OCI-LY3 (cell line): ENCODE results near the gene LPP.

Experiments
- H2AFZ ChIP-seq: fragments of 200-600, 300-600 bp; shearing (Covaris generic); 2 replicates; pipeline ENCODE4 v1.6.0; 2014; ENCODE audit warnings: antibody characterized with exemption, low read depth, low read length
- H3K27ac ChIP-seq: fragments of 200-600, 300-600 bp; sonication (generic); 2 replicates; pipeline ENCODE4 v1.5.1; 2014; ENCODE audit warnings: mild to moderate bottlenecking, low read length, moderate library complexity, mixed read lengths
- H3K27me3 ChIP-seq: fragments of 200-600, 300-600 bp; sonication (generic); 2 replicates; pipeline ENCODE4 v1.6.1; 2014; ENCODE audit warnings: low read depth, low read length, mixed read lengths
- H3K36me3 ChIP-seq: fragments of 200-600, 300-600 bp; sonication (generic); replicated peaks from 2 replicates; pipeline ENCODE3; 2014; ENCODE audit warnings: low read depth, low read length, mixed read lengths
- H3K4me1 ChIP-seq: fragments of 300-600, 200-600 bp; sonication (generic); 2 replicates; pipeline ENCODE4 v1.6.1; 2014; ENCODE audit warnings: low read length, mixed read lengths
- H3K4me2 ChIP-seq: fragments of 200-600, 300-600 bp; sonication (generic); 2 replicates; pipeline ENCODE4 v1.6.1; 2014; ENCODE audit warnings: low read length, mixed read lengths
- H3K4me3 ChIP-seq: fragments of 300-600, 200-600 bp; sonication (generic); 2 replicates; pipeline ENCODE4 v1.5.1; 2014; ENCODE audit warnings: antibody characterized with exemption, mild to moderate bottlenecking, low read length, moderate library complexity
- H3K79me2 ChIP-seq: fragments of 300-600, 200-600 bp; shearing (Covaris generic); 2 replicates; pipeline ENCODE4 v1.6.1; 2014; ENCODE audit warnings: mild to moderate bottlenecking, low read length, mixed read lengths
- H3K9ac ChIP-seq: fragments of 300-600, 200-600 bp; shearing (Covaris generic); 2 replicates; pipeline ENCODE4 v1.6.0; 2014; ENCODE audit warnings: mild to moderate bottlenecking, low read length, moderate library complexity
- H3K9me3 ChIP-seq: fragments of 200-600, 300-600 bp; shearing (Covaris generic); 2 replicates; pipeline ENCODE4 v1.6.1; 2014; ENCODE audit warnings: low read length, mixed read lengths; ENCODE audit not compliant: insufficient read depth
- H4K20me1 ChIP-seq: fragments of 200-600, 300-600 bp; sonication (generic); 2 replicates; pipeline ENCODE4 v1.6.1; 2016; ENCODE audit warnings: low read length, mixed read lengths; ENCODE audit not compliant: insufficient read depth
- CTCF ChIP-seq: fragments of 200-600, 300-600 bp; sonication (generic); IDR thresholded peaks from 2 replicates; pipeline ENCODE4 v1.5.1; 2014; ENCODE audit warnings: antibody characterized with exemption, low read length, low read depth
- EZH2phosphoT487 ChIP-seq: fragments of 200-600 bp; shearing (Covaris generic); IDR thresholded peaks from 2 replicates; pipeline ENCODE4 v1.6.1; 2018; ENCODE audit warnings: antibody characterized with exemption, mixed run types, low read depth

LPP gene

GRCh38 chr3:188187053-188187452, 33.1 kb downstream of the LPP start:
- Histone ChIP-seq H3K79me2 (no peaks in the 10 kb centered on the region), H3K4me1 (peaks cover 12% of the 10 kb centered on the region), H3K27ac (no peak overlapping the region), H3K9ac (no peak overlapping the region), H3K27me3 (no peaks in the 10 kb centered on the region), H3K4me3 (no peak overlapping the region), H3K36me3 (no peaks in the 10 kb centered on the region), H3K9me3 (no peaks in the 10 kb centered on the region), H3K4me2 (no peak overlapping the region), H2AFZ (no peak overlapping the region), H4K20me1 (no peaks in the 10 kb centered on the region)
- TF ChIP-seq CTCF (no peak), EZH2phosphoT487 (no peak)

DNA sequence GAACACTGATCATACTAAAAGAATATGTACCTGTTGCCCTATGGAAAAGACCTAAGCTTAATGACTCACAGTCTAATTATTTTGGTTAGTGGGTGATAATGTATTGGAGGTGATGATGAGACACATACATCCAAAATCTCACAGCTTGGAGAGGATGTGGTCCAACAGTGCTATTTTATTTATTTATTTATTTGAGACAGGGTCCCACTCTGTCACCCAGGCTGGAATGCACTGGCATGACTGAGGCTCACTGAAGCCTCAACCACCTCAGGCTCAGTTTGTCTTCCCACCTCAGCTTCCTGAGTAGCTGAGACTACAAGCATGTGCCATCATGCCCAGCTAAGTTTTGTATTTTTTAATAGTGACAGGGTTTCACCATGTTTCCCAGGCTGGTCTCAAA, 35.0 kb downstream of the LPP start:
- no peak overlapping the region for H3K9ac ChIP-seq
- no peaks in the 10 kb centered on the region for H3K27me3 ChIP-seq
- H3K36me3 ChIP-seq: no peaks in the 10 kb centered on the region
- no peak overlapping the region for H2AFZ ChIP-seq
- peaks cover 12% of the 10 kb centered on the region for H3K4me1 ChIP-seq
- no peak overlapping the region for H3K27ac ChIP-seq
- TF ChIP-seq EZH2phosphoT487 (no peak), CTCF (no peak)
- no peak overlapping the region for H3K4me3 ChIP-seq
- no peak overlapping the region for H3K4me2 ChIP-seq
- no peaks in the 10 kb centered on the region for H3K79me2 ChIP-seq
- H3K9me3 ChIP-seq: no peaks in the 10 kb centered on the region
- no peaks in the 10 kb centered on the region for H4K20me1 ChIP-seq

GRCh38 chr3:188191460-188191859, 37.5 kb downstream of the LPP start:
- H3K9me3 ChIP-seq: no peaks in the 10 kb centered on the region
- H3K27me3 ChIP-seq: no peaks in the 10 kb centered on the region
- H3K36me3 ChIP-seq: no peaks in the 10 kb centered on the region
- no peak overlapping the region for H3K27ac ChIP-seq
- TF ChIP-seq CTCF: no peak
- no peak for TF ChIP-seq EZH2phosphoT487
- no peak overlapping the region for H2AFZ ChIP-seq
- no peak overlapping the region for H3K4me3 ChIP-seq
- peaks cover 12% of the 10 kb centered on the region for H3K4me1 ChIP-seq
- no peak overlapping the region for H3K4me2 ChIP-seq
- H3K9ac ChIP-seq: no peak overlapping the region
- no peaks in the 10 kb centered on the region for H4K20me1 ChIP-seq
- H3K79me2 ChIP-seq: no peaks in the 10 kb centered on the region

DNA sequence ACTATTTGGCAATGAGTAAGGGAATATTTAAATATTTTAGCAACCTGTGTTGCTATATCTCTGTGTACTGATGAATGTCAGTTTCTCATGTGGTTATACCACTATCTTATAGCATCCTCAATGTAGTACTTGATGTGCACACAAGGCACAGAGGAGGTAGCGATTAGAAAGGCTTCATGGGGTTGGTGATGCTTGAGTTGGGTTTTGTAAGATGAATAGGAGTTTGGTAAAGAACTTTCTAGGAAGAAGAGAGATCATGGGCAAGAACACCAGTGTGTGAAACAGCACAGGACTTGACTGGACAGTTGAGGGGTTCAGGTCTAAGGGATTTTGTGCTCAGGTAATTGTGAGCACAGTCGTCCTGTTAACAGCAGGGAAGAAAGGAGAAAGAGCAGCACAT, 38.1 kb downstream of the LPP start:
- Histone ChIP-seq H2AFZ (no peak overlapping the region), H3K79me2 (no peaks in the 10 kb centered on the region), H3K4me3 (no peak overlapping the region), H3K36me3 (no peaks in the 10 kb centered on the region), H4K20me1 (no peaks in the 10 kb centered on the region), H3K9ac (no peak overlapping the region), H3K27me3 (no peaks in the 10 kb centered on the region), H3K9me3 (no peaks in the 10 kb centered on the region), H3K4me2 (no peak overlapping the region), H3K4me1 (peaks cover 10% of the 10 kb centered on the region), H3K27ac (no peak overlapping the region)
- no peak for TF ChIP-seq CTCF
- TF ChIP-seq EZH2phosphoT487: no peak
